Adrenal gland (tissue), 12 donors: Measurements from ENCODE around the gene BNC1. TPM values are rescaled to one million over a fixed set of nuclear protein-coding genes. Genes with fewer than 3 reads are reported as not detected.

Experiments used
- DNase-seq, 7 donors: peaks; one replicate each; pipeline ENCODE4 v3.0.0-alpha.2; 2019 to 2020
- H3K27ac ChIP-seq, 5 donors: fragments of 200-600 bp; sonication (generic) in 4 of 5; 1 replicate in 3 of 5; 2 replicates in 2 of 5; pipeline versions ENCODE4 v1.5.1 to v1.8.0; 2016 to 2020; ENCODE audit warnings: mild to moderate bottlenecking in 1 of 5
- H3K27me3 ChIP-seq: fragments of 200-600 bp; 2 replicates; pipeline ENCODE4 v1.8.0; 2021
- H3K36me3 ChIP-seq, 2 donors: fragments of 200-600 bp; replicated peaks in 1 of 2; 1 replicate in 1 of 2; 2 replicates in 1 of 2; pipeline versions ENCODE4 v1.5.1 to v1.8.0; 2018 to 2022
- H3K4me1 ChIP-seq, 2 donors: fragments of 200-600 bp; replicated peaks in 1 of 2; 1 replicate in 1 of 2; 2 replicates in 1 of 2; pipeline versions ENCODE4 v1.5.1 to v1.8.0; 2018 to 2021
- H3K4me3 ChIP-seq, 4 donors: fragments of 200-600 bp; sonication (generic) in 3 of 4; one replicate each; pipeline ENCODE4 v1.5.1; 2016 to 2018
- H3K9me3 ChIP-seq, 3 donors: fragments of 200-600 bp; sonication (generic) in 1 of 3; replicated peaks in 1 of 3; 1 replicate in 2 of 3; 2 replicates in 1 of 3; pipeline versions ENCODE4 v1.5.1 to v1.8.0; 2016 to 2021
- CTCF ChIP-seq, 6 experiments: fragments of 450-650 bp in 4 of 6; fragments of 200-600 bp in 2 of 6; sonication (generic) in 1 of 6; IDR thresholded peaks; 1 replicate in 5 of 6; 2 replicates in 1 of 6; pipeline versions ENCODE4 v1.5.1 to v1.8.0; 2016 to 2021; ENCODE audit warnings: antibody characterized with exemption in 6 of 6, mild to moderate bottlenecking in 2 of 6, moderate library complexity in 1 of 6
- POLR2A ChIP-seq, 2 donors: fragments of 450-650 bp; IDR thresholded peaks; one replicate each; pipeline ENCODE4 v1.6.1; 2017; ENCODE audit warnings: antibody characterized with exemption in 2 of 2, mild to moderate bottlenecking in 2 of 2, moderate library complexity in 1 of 2
- WGBS, 4 donors: extraction: QIAGEN DNeasy Blood & Tissue Kit in 2 of 4; methylation state at CpG; one replicate each; pipeline versions ENCODE4 v1.1.5 to v1.1.7; 2013 to 2017; 5-methylcytosine and 5-hydroxymethylcytosine counted together
- intact Hi-C, 2 donors: fragments of 100-400 bp; cut with DNase I; formaldehyde crosslinking; loops; one replicate each; pipeline versions ENCODE4 v1.14.1 to v1.15.0; 2022 to 2023
- polyA plus RNA-seq, 3 donors: library from polyadenylated mRNA; stranded (reverse); fragments of 200-250 nt in 2 of 3; fragments of 350-450 nt in 1 of 3; fragmentation: Illumina TruSeq in 1 of 3; extraction: RNeasy Lipid Tissue Mini Kit (QIAGEN cat#74804) in 1 of 3; gene quantifications; one replicate each; pipeline ENCODE4 v1.2.3, GENCODE V29; 2013 to 2014
- total RNA-seq, 9 donors: library from RNA; depleted of rRNA in 4 of 9; stranded (reverse); fragments of >200 nt in 4 of 9; fragments of 120-200 nt in 1 of 9; fragmentation: NEBNext Ultra II Directional in 1 of 9; extraction: Animal tissue kit (Norgen Biotek cat#: 25700) in 1 of 9; gene quantifications; one replicate each; pipeline versions ENCODE4 v1.1.0 to v1.2.4, GENCODE V29; 2013 to 2023
- donor health status: healthy with polysubstance abuse.
- donor health status: Bipolar disorder and iron deficiency.
- donor health status: DM: yes; HTN: yes; CAD: no.
- donor health status: DM: no; HTN: no; CAD: no.
- donor health status: DM: no; HTN: no; CAD: no.
- donor health status: DM: yes; HTN: yes; CAD: no.

BNC1 gene
- total and polyA plus RNA-seq, 12 donors = 0.03 to 0.55 (median 0.17) TPM; not detected in 3

DNA sequence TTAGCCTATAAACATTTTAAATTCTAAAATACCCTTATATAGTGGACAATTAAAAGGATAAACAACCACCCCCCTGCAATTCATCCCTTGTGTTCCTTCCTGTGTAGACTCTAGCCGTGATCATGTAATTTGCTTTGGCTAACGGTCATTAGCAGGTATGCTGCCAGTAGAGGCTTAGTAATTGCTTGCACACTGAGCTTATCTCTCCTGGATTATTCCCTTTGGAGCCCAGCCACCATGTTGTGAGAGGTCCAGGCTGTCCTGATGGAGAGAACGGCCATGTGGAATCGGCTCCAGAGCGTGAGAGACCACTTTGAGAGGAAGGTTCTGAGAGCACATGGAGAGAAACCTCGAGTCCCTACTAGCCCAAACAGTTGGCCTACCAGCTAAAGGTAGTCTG, 11.0 kb upstream of the BNC1 start:
- Histone ChIP-seq H3K27me3 (peaks cover 17% of the 10 kb centered on the region), H3K9me3 (no peaks in the 10 kb centered on the region), H3K36me3 (no peaks in the 10 kb centered on the region), H3K4me1 (no peaks in the 10 kb centered on the region), H3K4me3 (no peak overlapping the region), H3K27ac (no peak overlapping the region)
- intact Hi-C loops = no loop called here
- DNase-seq = no peak
- no peak for TF ChIP-seq POLR2A (IDR thresholded peaks at IDR 0.05)
- TF ChIP-seq CTCF (IDR thresholded peaks at IDR 0.05) = no peak
- 75 to 84% (median 79%) methylated on average over 6 of the region's 6 CpGs for WGBS, 4 donors

DNA sequence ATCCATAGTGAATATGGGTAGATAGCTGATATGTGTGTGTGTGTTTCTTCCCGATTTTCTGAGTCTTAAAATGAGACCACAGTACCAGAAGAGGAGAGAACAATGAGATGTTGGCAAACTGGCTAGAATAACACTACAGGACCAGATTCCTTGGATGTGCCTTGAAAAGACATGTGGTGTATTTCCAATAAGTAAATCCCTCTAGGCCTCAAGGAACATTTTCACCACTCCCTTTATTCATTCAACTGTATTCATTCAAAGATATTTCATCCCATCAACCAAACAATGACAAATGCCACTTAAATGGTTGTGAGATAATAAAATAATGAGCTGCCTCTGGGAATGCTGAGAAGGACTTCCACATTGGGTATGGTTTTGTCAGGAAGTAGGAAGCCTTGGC, 8.7 kb upstream of the BNC1 start:
- no peak overlapping the region for H3K4me3 ChIP-seq
- no peak for TF ChIP-seq POLR2A (IDR thresholded peaks at IDR 0.05)
- TF ChIP-seq CTCF (IDR thresholded peaks at IDR 0.05) = no peak
- H3K27me3 ChIP-seq = peaks cover 17% of the 10 kb centered on the region
- no peak overlapping the region for H3K27ac ChIP-seq
- no peak for DNase-seq
- intact Hi-C loops = no loop called here
- no peaks in the 10 kb centered on the region for H3K36me3 ChIP-seq
- 26 to 48% (median 37%) methylated on average over 1 of the region's 1 CpG for WGBS, 4 donors
- H3K9me3 ChIP-seq = no peaks in the 10 kb centered on the region
- H3K4me1 ChIP-seq = no peaks in the 10 kb centered on the region

DNA sequence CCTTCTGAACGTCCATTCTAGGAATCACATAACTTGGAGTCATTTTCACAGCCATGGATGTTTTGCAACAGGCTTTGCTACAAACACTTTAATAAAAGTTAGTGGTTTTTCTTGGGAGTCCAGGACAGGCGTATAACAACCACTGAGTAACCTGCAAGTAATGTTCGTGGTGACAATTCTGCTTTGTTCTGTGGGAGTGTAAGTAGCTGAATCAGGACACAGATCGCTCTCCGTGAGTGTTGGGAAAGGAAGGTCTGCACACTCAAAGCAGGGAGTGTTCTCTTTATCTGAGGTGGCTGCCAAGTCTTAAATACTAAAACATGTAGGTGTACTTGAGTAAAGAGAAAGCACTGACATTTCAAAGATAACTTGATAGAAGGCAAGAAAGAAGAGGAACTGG, 7.9 kb upstream of the BNC1 start:
- no peak for DNase-seq
- WGBS, 4 donors = 62 to 69% (median 66%) methylated on average over 5 of the region's 5 CpGs
- intact Hi-C loops = no loop called here
- Histone ChIP-seq H3K36me3 (no peaks in the 10 kb centered on the region), H3K27me3 (peaks cover 15% of the 10 kb centered on the region), H3K9me3 (no peaks in the 10 kb centered on the region), H3K27ac (no peak overlapping the region), H3K4me3 (no peak overlapping the region), H3K4me1 (no peaks in the 10 kb centered on the region)
- TF ChIP-seq CTCF (IDR thresholded peaks at IDR 0.05) (no peak), POLR2A (IDR thresholded peaks at IDR 0.05) (no peak)

DNA sequence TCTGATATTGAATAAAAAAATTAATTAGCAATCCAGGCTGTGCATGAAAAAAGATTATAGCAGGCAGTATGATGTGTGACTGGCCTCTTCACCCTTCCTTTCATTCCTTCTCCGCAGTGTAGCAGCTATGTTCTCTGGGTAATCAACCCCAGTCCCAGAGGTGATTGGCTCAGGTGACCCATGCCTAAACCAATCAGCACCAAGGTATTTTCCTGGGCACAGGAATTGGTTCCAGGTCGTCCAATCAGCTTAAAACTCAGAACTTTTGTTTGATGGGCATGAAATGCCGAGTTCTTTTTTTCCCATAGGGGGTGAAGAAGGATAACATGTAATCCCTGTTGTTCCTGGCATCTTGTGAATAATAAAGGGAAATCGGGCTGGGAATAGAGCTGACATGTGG, 5.8 kb upstream of the BNC1 start:
- Histone ChIP-seq H3K27ac (no peak overlapping the region), H3K4me3 (no peak overlapping the region), H3K9me3 (no peaks in the 10 kb centered on the region), H3K27me3 (peaks cover 9% of the 10 kb centered on the region), H3K4me1 (no peaks in the 10 kb centered on the region), H3K36me3 (no peaks in the 10 kb centered on the region)
- DNase-seq = no peak
- intact Hi-C loops = no loop called here
- TF ChIP-seq POLR2A (IDR thresholded peaks at IDR 0.05) (no peak), CTCF (IDR thresholded peaks at IDR 0.05) (no peak)
- whole genome bisulfite sequencing, 4 donors = 65 to 81% (median 73%) methylated on average over 3 to 4 of the region's 4 CpGs
